ENCODE results near the gene KASH5.

DNA sequence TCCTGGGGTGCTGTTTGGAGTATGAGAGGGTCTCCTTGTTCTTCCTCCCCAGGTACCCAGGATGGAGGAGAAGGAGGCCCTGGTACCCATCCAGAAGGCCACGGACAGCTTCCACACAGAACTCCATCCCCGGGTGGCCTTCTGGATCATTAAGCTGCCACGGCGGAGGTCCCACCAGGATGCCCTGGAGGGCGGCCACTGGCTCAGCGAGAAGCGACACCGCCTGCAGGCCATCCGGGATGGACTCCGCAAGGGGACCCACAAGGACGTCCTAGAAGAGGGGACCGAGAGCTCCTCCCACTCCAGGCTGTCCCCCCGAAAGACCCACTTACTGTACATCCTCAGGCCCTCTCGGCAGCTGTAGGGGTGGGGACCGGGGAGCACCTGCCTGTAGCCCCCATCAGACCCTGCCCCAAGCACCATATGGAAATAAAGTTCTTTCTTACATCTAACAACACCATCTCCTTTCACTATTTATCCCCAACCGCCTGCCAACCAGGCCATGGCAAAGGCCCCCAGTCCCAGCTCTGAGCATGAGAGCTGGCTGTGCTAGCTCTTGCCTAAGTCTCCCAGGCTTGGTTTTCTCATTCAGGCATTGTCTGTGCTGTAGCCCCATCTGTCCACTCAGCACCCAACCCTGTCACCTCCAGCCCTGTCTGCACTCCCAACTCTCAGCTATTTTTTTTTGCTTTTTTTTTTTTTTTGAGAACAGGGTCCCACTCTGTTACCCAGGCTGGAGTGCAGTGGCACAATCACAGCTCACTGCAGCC is 13.2 kb upstream of the KASH5 start:
- TF ChIP-seq, protein P1, sequence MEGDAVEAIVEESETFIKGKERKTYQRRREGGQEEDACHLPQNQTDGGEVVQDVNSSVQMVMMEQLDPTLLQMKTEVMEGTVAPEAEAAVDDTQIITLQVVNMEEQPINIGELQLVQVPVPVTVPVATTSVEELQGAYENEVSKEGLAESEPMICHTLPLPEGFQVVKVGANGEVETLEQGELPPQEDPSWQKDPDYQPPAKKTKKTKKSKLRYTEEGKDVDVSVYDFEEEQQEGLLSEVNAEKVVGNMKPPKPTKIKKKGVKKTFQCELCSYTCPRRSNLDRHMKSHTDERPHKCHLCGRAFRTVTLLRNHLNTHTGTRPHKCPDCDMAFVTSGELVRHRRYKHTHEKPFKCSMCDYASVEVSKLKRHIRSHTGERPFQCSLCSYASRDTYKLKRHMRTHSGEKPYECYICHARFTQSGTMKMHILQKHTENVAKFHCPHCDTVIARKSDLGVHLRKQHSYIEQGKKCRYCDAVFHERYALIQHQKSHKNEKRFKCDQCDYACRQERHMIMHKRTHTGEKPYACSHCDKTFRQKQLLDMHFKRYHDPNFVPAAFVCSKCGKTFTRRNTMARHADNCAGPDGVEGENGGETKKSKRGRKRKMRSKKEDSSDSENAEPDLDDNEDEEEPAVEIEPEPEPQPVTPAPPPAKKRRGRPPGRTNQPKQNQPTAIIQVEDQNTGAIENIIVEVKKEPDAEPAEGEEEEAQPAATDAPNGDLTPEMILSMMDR (IDR thresholded peaks at IDR 0.05; ENCODE audit: low read length) = no peak
- no peak for TF ChIP-seq EZH2 (IDR thresholded peaks at IDR 0.05; ENCODE audit: borderline replicate concordance, low read length)
